ENCODE measurements around the gene HMCN2.

DNA sequence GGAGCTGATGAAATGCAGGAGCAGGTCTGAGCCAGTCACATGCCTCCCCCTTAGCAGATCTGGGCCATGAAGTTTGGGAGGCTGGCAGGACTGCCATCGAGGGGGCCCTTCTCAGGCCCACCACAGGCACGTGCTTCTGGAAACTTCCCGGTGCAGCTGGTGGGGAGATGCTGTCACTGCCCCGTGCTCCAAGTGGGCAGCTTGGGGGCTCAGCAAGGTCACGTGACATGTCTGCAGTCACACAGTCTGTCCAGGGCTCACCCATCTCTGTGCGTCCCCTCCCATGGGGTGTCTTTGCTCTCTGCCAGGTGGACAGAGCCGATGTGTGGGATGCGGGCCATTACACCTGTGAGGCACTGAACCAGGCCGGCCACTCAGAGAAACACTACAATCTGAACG is 99.8 kb downstream of the HMCN2 start:
- TF ChIP-seq, protein P1, sequence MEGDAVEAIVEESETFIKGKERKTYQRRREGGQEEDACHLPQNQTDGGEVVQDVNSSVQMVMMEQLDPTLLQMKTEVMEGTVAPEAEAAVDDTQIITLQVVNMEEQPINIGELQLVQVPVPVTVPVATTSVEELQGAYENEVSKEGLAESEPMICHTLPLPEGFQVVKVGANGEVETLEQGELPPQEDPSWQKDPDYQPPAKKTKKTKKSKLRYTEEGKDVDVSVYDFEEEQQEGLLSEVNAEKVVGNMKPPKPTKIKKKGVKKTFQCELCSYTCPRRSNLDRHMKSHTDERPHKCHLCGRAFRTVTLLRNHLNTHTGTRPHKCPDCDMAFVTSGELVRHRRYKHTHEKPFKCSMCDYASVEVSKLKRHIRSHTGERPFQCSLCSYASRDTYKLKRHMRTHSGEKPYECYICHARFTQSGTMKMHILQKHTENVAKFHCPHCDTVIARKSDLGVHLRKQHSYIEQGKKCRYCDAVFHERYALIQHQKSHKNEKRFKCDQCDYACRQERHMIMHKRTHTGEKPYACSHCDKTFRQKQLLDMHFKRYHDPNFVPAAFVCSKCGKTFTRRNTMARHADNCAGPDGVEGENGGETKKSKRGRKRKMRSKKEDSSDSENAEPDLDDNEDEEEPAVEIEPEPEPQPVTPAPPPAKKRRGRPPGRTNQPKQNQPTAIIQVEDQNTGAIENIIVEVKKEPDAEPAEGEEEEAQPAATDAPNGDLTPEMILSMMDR (IDR thresholded peaks at IDR 0.05), result no peak
- no peak for TF ChIP-seq POLR2A (IDR thresholded peaks at IDR 0.05)

Measured in ovary (tissue), 3 donors.